Mucosa of descending colon (tissue), 3 donors: ENCODE results near the gene TMEM170B. TPM values are rescaled to one million over a fixed set of nuclear protein-coding genes. Genes with fewer than 3 reads are reported as not detected.

Experiments
- ATAC-seq: fragments of 200-7000 bp; cut with Tn5 transposase; one replicate; pipeline ENCODE4 v1.9.1; 2020; ENCODE audit warnings: mild to moderate bottlenecking, moderate library complexity
- DNase-seq, 3 donors: peaks; one replicate each; pipeline ENCODE4 v3.0.0-alpha.2; 2020
- H3K36me3 ChIP-seq: fragments of 200-600 bp; one replicate; pipeline ENCODE4 v1.8.0; 2021; ENCODE audit warnings: low read depth, mild to moderate bottlenecking
- H3K4me1 ChIP-seq: fragments of 200-600 bp; one replicate; pipeline ENCODE4 v1.8.0; 2021; ENCODE audit warnings: low read depth, mild to moderate bottlenecking
- H3K4me3 ChIP-seq: fragments of 200-600 bp; one replicate; pipeline ENCODE4 v1.8.0; 2021; ENCODE audit warnings: mild to moderate bottlenecking
- H3K9me3 ChIP-seq: fragments of 200-600 bp; one replicate; pipeline ENCODE4 v1.8.0; 2021; ENCODE audit warnings: mild to moderate bottlenecking
- intact Hi-C, 2 donors: fragments of 100-400 bp; cut with DNase I in 1 of 2; cut with micrococcal nuclease in 1 of 2; formaldehyde crosslinking; loops; one replicate each; pipeline versions ENCODE4 v1.11.0 to v1.11.1; 2022; cut with DNase I, micrococcal nuclease
- total RNA-seq, 3 donors: library from RNA; stranded (reverse); fragmentation: NEBNext Ultra II Directional in 2 of 3; extraction: Animal tissue kit (Norgen Biotek cat#: 25700) in 2 of 3; gene quantifications; one replicate each; pipeline versions ENCODE4 v1.2.1 to v1.2.4, GENCODE V29; 2021 to 2023
- TF ChIP-seq, protein P1 (sequence below): fragments of 200-600 bp; IDR thresholded peaks from one replicate; pipeline ENCODE4 v1.8.0; 2022; ENCODE audit warnings: antibody characterized with exemption, mild to moderate bottlenecking
- donor health status: DM: no; HTN: no; CAD: no; lungs with moderate emphysema.
- donor health status: DM: no; HTN: no; CAD: no.
- donor health status: DM: no; HTN: yes; CAD: no.

TMEM170B gene
- total RNA-seq, 3 donors from 2014 or later, result 0.98 to 9.0 (median 2.0) TPM

DNA sequence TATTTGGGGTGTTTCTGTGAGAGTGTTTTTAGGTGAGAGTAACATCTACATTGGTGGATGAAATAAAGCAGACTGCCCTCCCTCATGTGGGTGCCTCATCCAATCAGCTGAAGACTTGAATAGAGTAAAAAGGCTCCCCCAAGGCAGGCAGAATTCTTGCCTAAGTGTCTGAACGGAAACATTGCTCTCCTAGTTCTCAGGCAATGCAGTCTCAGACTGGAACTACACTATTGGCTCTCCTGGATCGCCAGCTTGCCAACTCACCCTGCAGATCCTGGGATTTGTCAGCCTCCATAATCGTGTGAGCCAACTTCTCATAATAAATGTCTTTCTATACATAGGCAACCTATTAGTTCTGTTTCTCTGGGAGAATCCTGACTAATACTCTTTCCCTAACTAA lies 5.5 kb upstream of the TMEM170B start:
- TF ChIP-seq, protein P1, sequence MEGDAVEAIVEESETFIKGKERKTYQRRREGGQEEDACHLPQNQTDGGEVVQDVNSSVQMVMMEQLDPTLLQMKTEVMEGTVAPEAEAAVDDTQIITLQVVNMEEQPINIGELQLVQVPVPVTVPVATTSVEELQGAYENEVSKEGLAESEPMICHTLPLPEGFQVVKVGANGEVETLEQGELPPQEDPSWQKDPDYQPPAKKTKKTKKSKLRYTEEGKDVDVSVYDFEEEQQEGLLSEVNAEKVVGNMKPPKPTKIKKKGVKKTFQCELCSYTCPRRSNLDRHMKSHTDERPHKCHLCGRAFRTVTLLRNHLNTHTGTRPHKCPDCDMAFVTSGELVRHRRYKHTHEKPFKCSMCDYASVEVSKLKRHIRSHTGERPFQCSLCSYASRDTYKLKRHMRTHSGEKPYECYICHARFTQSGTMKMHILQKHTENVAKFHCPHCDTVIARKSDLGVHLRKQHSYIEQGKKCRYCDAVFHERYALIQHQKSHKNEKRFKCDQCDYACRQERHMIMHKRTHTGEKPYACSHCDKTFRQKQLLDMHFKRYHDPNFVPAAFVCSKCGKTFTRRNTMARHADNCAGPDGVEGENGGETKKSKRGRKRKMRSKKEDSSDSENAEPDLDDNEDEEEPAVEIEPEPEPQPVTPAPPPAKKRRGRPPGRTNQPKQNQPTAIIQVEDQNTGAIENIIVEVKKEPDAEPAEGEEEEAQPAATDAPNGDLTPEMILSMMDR, result no peak
- DNase-seq (no peak), ATAC-seq (no peak)
- Histone ChIP-seq H3K4me1 (peaks cover 8% of the 10 kb centered on the region), H3K36me3 (no peaks in the 10 kb centered on the region), H3K9me3 (no peaks in the 10 kb centered on the region), H3K4me3 (no peak overlapping the region)
- intact Hi-C loops, result no loop called here

DNA sequence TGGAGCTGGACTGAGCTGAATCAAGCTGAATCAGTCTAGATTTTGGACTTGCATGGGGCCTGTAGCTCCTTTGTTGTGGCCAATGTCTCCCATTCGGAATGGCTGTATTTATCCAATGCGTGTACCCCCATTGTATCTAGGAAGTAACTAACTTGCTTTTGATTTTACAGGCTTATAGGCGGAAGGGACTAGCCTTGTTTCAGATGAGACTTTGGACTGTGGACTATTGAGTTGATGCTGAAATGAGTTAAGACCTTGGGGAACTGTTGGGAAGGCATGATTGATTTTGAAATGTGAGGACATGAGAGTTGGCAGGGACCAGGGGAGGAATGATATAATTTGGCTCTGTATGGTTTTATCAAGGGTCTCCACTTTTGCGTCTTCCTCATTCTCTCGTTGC lies 3.0 kb upstream of the TMEM170B start:
- H3K4me1 ChIP-seq, result peaks cover 8% of the 10 kb centered on the region
- DNase-seq, result no peak
- H3K36me3 ChIP-seq, result no peaks in the 10 kb centered on the region
- intact Hi-C loops, result no loop called here
- TF ChIP-seq, protein P1, result no peak
- H3K9me3 ChIP-seq, result no peaks in the 10 kb centered on the region
- no peak for ATAC-seq
- no peak overlapping the region for H3K4me3 ChIP-seq

DNA sequence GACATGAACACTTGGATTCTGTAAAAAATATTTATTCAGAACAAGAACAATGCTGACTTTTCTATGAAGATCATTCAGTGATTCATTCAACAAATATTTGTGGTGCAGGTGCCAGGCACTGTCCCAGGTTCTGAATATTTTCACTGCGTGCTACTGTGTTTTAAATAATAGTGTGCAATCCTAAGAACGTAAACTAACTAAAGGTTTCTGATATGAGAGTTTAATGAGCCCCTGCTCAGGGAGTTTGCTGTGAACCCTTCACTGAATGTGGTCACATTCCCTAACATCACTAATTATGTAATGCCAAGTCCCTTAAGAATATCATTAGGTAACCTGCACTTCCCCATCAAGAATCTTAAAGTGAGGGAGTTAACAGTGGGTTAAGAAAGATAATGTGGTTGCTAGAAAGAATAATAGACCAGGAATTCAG lies 1.7 kb upstream of the TMEM170B start:
- intact Hi-C loops, result no loop called here
- Histone ChIP-seq H3K4me1 (peaks cover 8% of the 10 kb centered on the region), H3K36me3 (no peaks in the 10 kb centered on the region), H3K4me3 (no peak overlapping the region), H3K9me3 (no peaks in the 10 kb centered on the region)
- DNase-seq, result peak in 1 of 3 donors; percentile 26
- TF ChIP-seq, protein P1, result no peak
- ATAC-seq, result no peak

DNA sequence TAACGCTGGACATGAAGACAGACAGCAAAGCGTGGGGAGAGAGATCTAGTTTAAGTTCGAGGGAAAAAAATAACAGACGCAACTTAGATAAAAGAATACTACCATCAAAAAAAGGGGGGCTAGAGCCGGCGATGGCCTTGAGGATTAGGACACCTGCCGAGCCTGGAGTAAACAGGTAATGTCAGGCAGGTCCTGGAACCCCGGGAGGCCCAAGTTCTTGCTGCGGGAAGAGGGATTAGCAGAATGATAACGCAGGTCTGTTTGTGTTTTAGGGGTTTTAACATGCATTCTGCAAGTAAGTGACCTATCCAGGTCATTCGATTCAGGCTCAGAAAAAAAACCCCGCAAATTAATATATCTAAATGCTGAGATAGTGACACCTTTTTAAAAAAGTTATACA lies 754 bp upstream of the TMEM170B start:
- Histone ChIP-seq H3K9me3 (no peaks in the 10 kb centered on the region), H3K4me1 (peaks cover 8% of the 10 kb centered on the region), H3K36me3 (no peaks in the 10 kb centered on the region), H3K4me3 (peak overlapping the region; percentile 71)
- peak; percentile 20 to 43 (median 27) for DNase-seq
- TF ChIP-seq, protein P1, result no peak
- intact Hi-C loops, result no loop called here
- ATAC-seq, result no peak

DNA sequence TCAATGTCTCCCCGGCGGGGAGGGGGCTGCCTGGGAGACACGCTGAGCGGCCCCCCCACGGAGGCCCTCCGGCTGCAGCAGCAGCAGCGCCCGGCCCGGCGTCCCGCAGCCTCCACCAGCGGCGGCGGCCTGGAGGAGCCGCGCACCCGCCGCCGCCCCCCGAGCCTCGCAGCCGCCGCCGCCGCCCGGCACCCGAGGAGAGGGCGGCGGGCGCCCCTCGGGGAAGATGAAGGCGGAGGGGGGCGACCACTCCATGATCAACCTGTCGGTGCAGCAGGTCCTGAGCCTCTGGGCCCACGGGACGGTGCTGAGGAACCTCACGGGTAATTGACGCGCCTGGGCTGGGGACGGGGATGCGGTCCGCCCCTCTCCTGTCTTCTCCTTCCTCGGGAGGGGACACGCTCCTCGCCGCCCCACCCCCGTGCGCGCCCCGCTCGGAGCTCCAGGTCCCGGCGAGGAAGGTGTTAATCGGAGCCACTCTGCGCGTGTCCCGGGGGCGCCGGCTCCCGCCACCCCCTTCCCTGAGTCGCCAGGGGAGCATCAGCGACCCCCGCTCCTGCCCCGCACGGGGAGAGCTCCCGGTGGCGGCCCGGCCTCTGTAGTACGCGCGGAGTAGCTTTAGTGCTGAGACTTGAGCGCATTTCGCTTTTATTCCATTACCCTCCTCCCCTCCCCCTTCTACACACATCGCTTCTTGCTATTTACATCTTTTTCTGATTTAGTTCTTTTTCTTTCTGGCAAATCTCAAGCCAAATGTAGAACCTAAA lies 686 bp downstream of the TMEM170B start:
- DNase-seq (peak; percentile 27 to 69 (median 60)), ATAC-seq (peak; percentile 26)
- no peaks in the 10 kb centered on the region for H3K9me3 ChIP-seq
- no peaks in the 10 kb centered on the region for H3K36me3 ChIP-seq
- TF ChIP-seq, protein P1, result no peak
- H3K4me3 ChIP-seq, result peak overlapping the region; percentile 71
- peaks cover 8% of the 10 kb centered on the region for H3K4me1 ChIP-seq
- intact Hi-C loops, result no loop called here
